SU-DHL-6 (cell line): ENCODE measurements around the gene USP47.
A peak's percentile ranks its signal among the peaks of the same experiment; 100 is the strongest.

ENCODE experiments used
- H2AFZ ChIP-seq: fragments of 200-600 bp; sonication (generic); 2 replicates; pipeline ENCODE4 v1.6.1; 2014; ENCODE audit warnings: low read depth, mild to moderate bottlenecking, moderate library complexity, mixed read lengths, antibody characterized with exemption, low read length; ENCODE audit not compliant: severe bottlenecking
- H3F3A ChIP-seq: fragments of 200-600 bp; shearing (Covaris generic); 2 replicates; pipeline ENCODE4 v1.6.0; 2016; ENCODE audit warnings: antibody characterized with exemption, mild to moderate bottlenecking; ENCODE audit not compliant: insufficient read depth
- H3K27ac ChIP-seq: fragments of 200-600 bp; sonication (generic); 2 replicates; pipeline ENCODE4 v1.5.1; 2016; ENCODE audit warnings: low read depth, mild to moderate bottlenecking, low read length, moderate library complexity, mixed read lengths
- H3K27me3 ChIP-seq: fragments of 200-600 bp; sonication (generic), shearing (Covaris generic); 2 replicates; pipeline ENCODE4 v1.6.0; 2014; ENCODE audit warnings: mild to moderate bottlenecking, low read length
- H3K36me3 ChIP-seq: fragments of 200-600 bp; sonication (generic); 2 replicates; pipeline ENCODE4 v1.6.1; 2014; ENCODE audit warnings: mild to moderate bottlenecking, low read length, mixed read lengths
- H3K4me2 ChIP-seq: fragments of 300-600, 200-600 bp; shearing (Covaris generic), sonication (generic); 2 replicates; pipeline ENCODE4 v1.6.0; 2014; ENCODE audit warnings: low read length, low read depth, mild to moderate bottlenecking; ENCODE audit not compliant: poor library complexity, severe bottlenecking
- H3K4me3 ChIP-seq: fragments of 200-600 bp; sonication (generic); 2 replicates; pipeline ENCODE4 v1.5.1; 2014; ENCODE audit warnings: antibody characterized with exemption, low read length, mild to moderate bottlenecking, mixed read lengths; ENCODE audit not compliant: insufficient read depth, poor library complexity, severe bottlenecking
- H3K79me2 ChIP-seq: fragments of 200-600 bp; sonication (generic); 2 replicates; pipeline ENCODE4 v1.6.1; 2014; ENCODE audit warnings: mild to moderate bottlenecking, low read length, moderate library complexity; ENCODE audit not compliant: insufficient read depth
- H3K9ac ChIP-seq: fragments of 200-600 bp; sonication (generic); 2 replicates; pipeline ENCODE4 v1.7.0; 2014; ENCODE audit warnings: mild to moderate bottlenecking, low read length
- H3K9me2 ChIP-seq: fragments of 200-600 bp; sonication (generic); replicated peaks from 2 replicates; pipeline ENCODE4 v1.6.1; 2014; ENCODE audit warnings: low read length; ENCODE audit not compliant: insufficient read depth
- H3K9me3 ChIP-seq: fragments of 200-600 bp; sonication (generic); 2 replicates; pipeline ENCODE4 v1.6.1; 2014; ENCODE audit warnings: low read length, mixed read lengths; ENCODE audit not compliant: insufficient read depth
- H4K20me1 ChIP-seq: fragments of 200-600 bp; sonication (generic); 2 replicates; pipeline ENCODE4 v1.6.1; 2014; ENCODE audit warnings: low read depth, mild to moderate bottlenecking, antibody characterized with exemption, low read length, moderate library complexity, mixed read lengths
- EZH2phosphoT487 ChIP-seq: fragments of 200-600 bp; sonication (generic), shearing (Covaris generic); conservative IDR thresholded peaks from 2 replicates; pipeline ENCODE4 v1.6.1; 2018; ENCODE audit warnings: mild to moderate bottlenecking, antibody characterized with exemption, low read length, moderate library complexity, mixed read lengths
- TF ChIP-seq, protein P1 (sequence below): fragments of 200-600 bp; sonication (generic); IDR thresholded peaks from one replicate; pipeline ENCODE4 v1.5.1; 2017; ENCODE audit warnings: antibody characterized with exemption, mild to moderate bottlenecking, low read length, moderate library complexity; ENCODE audit not compliant: insufficient read depth, poor library complexity, severe bottlenecking

USP47 gene

DNA sequence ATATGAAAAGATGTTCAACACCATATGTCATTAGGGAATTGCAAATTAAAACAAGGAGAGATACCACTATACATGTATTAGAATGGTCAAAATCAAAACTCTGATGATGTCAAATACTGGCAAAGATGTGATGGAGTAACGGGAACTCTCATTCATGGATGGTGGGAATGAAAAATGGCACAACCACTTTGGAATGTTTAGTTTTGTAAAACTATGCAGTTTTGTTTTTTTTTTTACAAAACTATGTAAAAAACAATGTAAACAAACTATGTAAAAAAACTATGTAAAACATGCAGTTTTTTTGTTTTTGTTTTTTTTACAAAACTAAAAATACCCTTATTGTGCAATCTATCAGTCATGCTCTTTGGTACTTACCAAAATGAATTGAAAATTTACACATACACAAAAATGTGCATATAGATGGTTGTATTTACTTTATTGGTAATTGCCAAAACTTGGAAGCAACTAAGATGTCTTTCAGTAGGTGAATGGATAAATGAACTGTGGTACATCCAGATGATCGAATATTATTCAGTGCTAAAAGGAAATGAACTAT is 5.0 kb upstream of the USP47 start:
- Histone ChIP-seq H4K20me1 (no peaks in the 10 kb centered on the region), H3K9ac (no peak overlapping the region), H3K9me3 (no peaks in the 10 kb centered on the region), H3K36me3 (no peaks in the 10 kb centered on the region), H3K27ac (no peak overlapping the region), H2AFZ (no peak overlapping the region), H3K4me3 (no peak overlapping the region), H3K9me2 (no peaks in the 10 kb centered on the region), H3K79me2 (no peaks in the 10 kb centered on the region), H3K4me2 (no peak overlapping the region), H3K27me3 (no peaks in the 10 kb centered on the region), H3F3A (no peaks in the 10 kb centered on the region)
- no peak for TF ChIP-seq EZH2phosphoT487
- TF ChIP-seq, protein P1, sequence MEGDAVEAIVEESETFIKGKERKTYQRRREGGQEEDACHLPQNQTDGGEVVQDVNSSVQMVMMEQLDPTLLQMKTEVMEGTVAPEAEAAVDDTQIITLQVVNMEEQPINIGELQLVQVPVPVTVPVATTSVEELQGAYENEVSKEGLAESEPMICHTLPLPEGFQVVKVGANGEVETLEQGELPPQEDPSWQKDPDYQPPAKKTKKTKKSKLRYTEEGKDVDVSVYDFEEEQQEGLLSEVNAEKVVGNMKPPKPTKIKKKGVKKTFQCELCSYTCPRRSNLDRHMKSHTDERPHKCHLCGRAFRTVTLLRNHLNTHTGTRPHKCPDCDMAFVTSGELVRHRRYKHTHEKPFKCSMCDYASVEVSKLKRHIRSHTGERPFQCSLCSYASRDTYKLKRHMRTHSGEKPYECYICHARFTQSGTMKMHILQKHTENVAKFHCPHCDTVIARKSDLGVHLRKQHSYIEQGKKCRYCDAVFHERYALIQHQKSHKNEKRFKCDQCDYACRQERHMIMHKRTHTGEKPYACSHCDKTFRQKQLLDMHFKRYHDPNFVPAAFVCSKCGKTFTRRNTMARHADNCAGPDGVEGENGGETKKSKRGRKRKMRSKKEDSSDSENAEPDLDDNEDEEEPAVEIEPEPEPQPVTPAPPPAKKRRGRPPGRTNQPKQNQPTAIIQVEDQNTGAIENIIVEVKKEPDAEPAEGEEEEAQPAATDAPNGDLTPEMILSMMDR: no peak

DNA sequence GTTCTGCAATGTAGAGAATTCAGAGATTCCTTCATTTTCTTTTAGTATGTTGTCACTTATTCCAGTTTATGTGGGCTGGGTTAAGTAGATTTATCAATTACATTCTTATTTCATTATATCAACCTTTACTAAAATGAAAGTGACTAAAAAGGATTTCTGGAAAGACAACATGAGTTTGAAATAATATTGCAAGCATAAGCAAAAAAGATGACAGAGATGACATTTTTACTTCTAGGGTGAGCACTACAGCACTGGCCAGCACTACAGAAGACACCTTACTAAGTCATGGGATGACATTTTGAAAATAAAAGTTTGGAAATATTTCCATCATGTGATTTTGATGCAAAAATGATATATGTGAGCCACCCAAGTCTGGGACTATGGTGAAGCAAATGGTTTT is 2.1 kb upstream of the USP47 start:
- TF ChIP-seq, protein P1: no peak
- no peak for TF ChIP-seq EZH2phosphoT487
- Histone ChIP-seq H3K4me2 (no peak overlapping the region), H3K36me3 (no peaks in the 10 kb centered on the region), H3K79me2 (peaks cover 23% of the 10 kb centered on the region), H3K9ac (no peak overlapping the region), H3F3A (no peaks in the 10 kb centered on the region; the same call in 1 of the 2 replicates), H2AFZ (no peak overlapping the region), H4K20me1 (peaks cover 13% of the 10 kb centered on the region; the same call in 1 of the 2 replicates), H3K27ac (no peak overlapping the region), H3K9me3 (no peaks in the 10 kb centered on the region), H3K27me3 (no peaks in the 10 kb centered on the region), H3K4me3 (no peak overlapping the region), H3K9me2 (no peaks in the 10 kb centered on the region)

DNA sequence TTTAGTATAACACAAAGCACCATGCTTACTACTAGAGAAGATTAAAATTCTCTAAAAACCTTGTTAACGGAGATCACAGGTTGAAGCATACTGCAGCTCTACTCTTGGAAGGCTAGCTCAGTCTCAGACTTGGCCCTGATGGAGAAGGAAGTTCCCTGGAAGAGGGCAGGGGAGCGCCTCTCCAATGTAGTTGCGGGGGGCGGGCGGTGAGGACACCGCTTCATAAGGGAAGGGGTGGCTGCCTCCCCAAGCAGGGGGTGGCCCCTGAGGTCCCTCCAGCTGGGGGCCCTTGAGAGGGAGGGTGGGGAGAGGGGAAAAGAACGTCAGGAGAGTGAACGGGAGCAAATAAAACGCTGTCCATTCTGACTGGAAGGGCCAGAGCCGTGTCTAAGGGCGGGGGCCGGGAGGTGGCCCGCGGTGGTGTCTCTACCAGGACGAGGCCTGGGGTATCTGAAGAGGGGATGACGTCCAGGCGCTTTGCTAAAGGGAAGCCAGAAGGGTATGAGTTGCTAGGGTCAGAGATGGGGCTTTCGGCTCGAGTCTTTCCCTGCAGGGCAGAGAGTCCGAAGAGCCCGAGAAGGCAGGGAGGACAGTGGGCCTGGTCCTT is 553 bp upstream of the USP47 start:
- no peaks in the 10 kb centered on the region; the same call in 1 of the 2 replicates for H3F3A ChIP-seq
- H3K27me3 ChIP-seq: no peaks in the 10 kb centered on the region
- TF ChIP-seq, protein P1: no peak
- no peak for TF ChIP-seq EZH2phosphoT487
- peak overlapping the region; percentile 96 for H2AFZ ChIP-seq
- peaks cover 28% of the 10 kb centered on the region for H4K20me1 ChIP-seq
- H3K9me2 ChIP-seq: no peaks in the 10 kb centered on the region
- H3K27ac ChIP-seq: peak overlapping the region; percentile 81
- no peaks in the 10 kb centered on the region for H3K9me3 ChIP-seq
- peaks cover 38% of the 10 kb centered on the region for H3K79me2 ChIP-seq
- peak overlapping the region; percentile 88 for H3K4me2 ChIP-seq
- peak overlapping the region; percentile 83 for H3K4me3 ChIP-seq
- no peaks in the 10 kb centered on the region for H3K36me3 ChIP-seq
- peak overlapping the region; percentile 91 for H3K9ac ChIP-seq
